GM18498 (cell line): ENCODE results near the gene ACKR3.

Source experiments
- ATAC-seq: cut with Tn5 transposase; IDR thresholded peaks from one replicate; pipeline ENCODE4 v1.9.1; 2021; ENCODE audit warnings: mild to moderate bottlenecking, moderate library complexity; ENCODE audit not compliant: unreplicated experiment

The ACKR3 gene

GRCh38 chr2:236568068-236568921, 1.3 kb upstream of the ACKR3 start:
- peak; percentile 43 for ATAC-seq

- no peak for ATAC-seq
Measured at GRCh38 chr2:236568922-236569572, 578 bp upstream of the ACKR3 start.

GRCh38 chr2:236570081-236570868, 650 bp downstream of the ACKR3 start:
- ATAC-seq = no peak

GRCh38 chr2:236571145-236571544, 1.5 kb downstream of the ACKR3 start:
- ATAC-seq = no peak

- ATAC-seq = no peak
Measured at GRCh38 chr2:236572482-236572881, 2.9 kb downstream of the ACKR3 start.

- ATAC-seq = no peak
Measured at GRCh38 chr2:236573066-236573929, 3.7 kb downstream of the ACKR3 start.

- no peak for ATAC-seq
Measured at GRCh38 chr2:236574000-236574399, 4.4 kb downstream of the ACKR3 start.

- no peak for ATAC-seq
Measured at GRCh38 chr2:236574424-236575145, 5.0 kb downstream of the ACKR3 start.

GRCh38 chr2:236575510-236575909, 5.9 kb downstream of the ACKR3 start:
- ATAC-seq = no peak

- no peak for ATAC-seq
Measured at GRCh38 chr2:236576087-236576486, 6.5 kb downstream of the ACKR3 start.

GRCh38 chr2:236576953-236577352, 7.3 kb downstream of the ACKR3 start:
- no peak for ATAC-seq

GRCh38 chr2:236577481-236578410, 8.1 kb downstream of the ACKR3 start:
- no peak for ATAC-seq

GRCh38 chr2:236578411-236578846, 8.8 kb downstream of the ACKR3 start:
- ATAC-seq = no peak

- no peak for ATAC-seq
Measured at GRCh38 chr2:236579048-236579745, 9.6 kb downstream of the ACKR3 start.

GRCh38 chr2:236579746-236580315, 10.2 kb downstream of the ACKR3 start:
- ATAC-seq = no peak

GRCh38 chr2:236580746-236581355, 11.2 kb downstream of the ACKR3 start:
- no peak for ATAC-seq

- no peak for ATAC-seq
Measured at GRCh38 chr2:236581546-236581945, 11.9 kb downstream of the ACKR3 start.
